ENCODE results near the gene FADD. TPM values are rescaled to one million over a fixed set of nuclear protein-coding genes. Genes with fewer than 3 reads are reported as not detected.

The FADD gene
- total and polyA plus RNA-seq, 3 donors from 2014 or later = 16.8 to 20.6 (median 20.6) TPM

GRCh38 chr11:70205049-70205725 lies 2.1 kb downstream of the FADD start:
- intact Hi-C loops (cut with DNase I; ENCODE audit: low total_unique reads) = no loop called here
- no peaks in the 10 kb centered on the region for H3K36me3 ChIP-seq (ENCODE audit: low read depth, missing control alignments)

GRCh38 chr11:70205766-70206165 lies 2.7 kb downstream of the FADD start:
- DNase-seq = no peak
- H3K9me3 ChIP-seq = no peaks in the 10 kb centered on the region
- H3K4me3 ChIP-seq = no peak overlapping the region
- H3K36me3 ChIP-seq (ENCODE audit: low read depth, missing control alignments) = no peaks in the 10 kb centered on the region
- H3K4me1 ChIP-seq = peaks cover 9% of the 10 kb centered on the region
- TF ChIP-seq POLR2A (IDR thresholded peaks at IDR 0.05) (no peak), CTCF (IDR thresholded peaks at IDR 0.05) (no peak)
- no peaks in the 10 kb centered on the region for H3K27me3 ChIP-seq
- intact Hi-C loops (cut with DNase I; ENCODE audit: low total_unique reads) = no loop called here
- no peak overlapping the region for H3K27ac ChIP-seq
- 81 to 84% methylated on average over 7 of the region's 7 CpGs for WGBS, 2 donors

More at GRCh38 chr11:70205049-70205725, 2.1 kb downstream of the FADD start:
- no peak overlapping the region for H3K27ac ChIP-seq
- H3K27me3 ChIP-seq = no peaks in the 10 kb centered on the region
- no peak for TF ChIP-seq POLR2A (IDR thresholded peaks at IDR 0.05)
- no peak for TF ChIP-seq CTCF (IDR thresholded peaks at IDR 0.05)
- peaks cover 9% of the 10 kb centered on the region for H3K4me1 ChIP-seq
- H3K4me3 ChIP-seq = no peak overlapping the region
- H3K9me3 ChIP-seq = no peaks in the 10 kb centered on the region
- no peak for DNase-seq
- WGBS, 2 donors = 67 to 79% methylated on average over 12 of the region's 12 CpGs

GRCh38 chr11:70206226-70206981 lies 3.3 kb downstream of the FADD start:
- DNase-seq = no peak
- 92 to 94% methylated on average over 22 of the region's 22 CpGs for WGBS, 2 donors
- peaks cover 9% of the 10 kb centered on the region for H3K4me1 ChIP-seq
- no peaks in the 10 kb centered on the region for H3K36me3 ChIP-seq (ENCODE audit: low read depth, missing control alignments)
- no peaks in the 10 kb centered on the region for H3K9me3 ChIP-seq
- no peaks in the 10 kb centered on the region for H3K27me3 ChIP-seq
- intact Hi-C loops (cut with DNase I; ENCODE audit: low total_unique reads) = no loop called here
- no peak for TF ChIP-seq POLR2A (IDR thresholded peaks at IDR 0.05)
- TF ChIP-seq CTCF (IDR thresholded peaks at IDR 0.05) = no peak
- no peak overlapping the region for H3K27ac ChIP-seq
- H3K4me3 ChIP-seq = no peak overlapping the region

GRCh38 chr11:70206982-70207376 lies 3.9 kb downstream of the FADD start:
- H3K9me3 ChIP-seq = no peaks in the 10 kb centered on the region
- no peaks in the 10 kb centered on the region for H3K36me3 ChIP-seq (ENCODE audit: low read depth, missing control alignments)
- intact Hi-C loops (cut with DNase I; ENCODE audit: low total_unique reads) = no loop called here
- no peak overlapping the region for H3K27ac ChIP-seq
- no peak for DNase-seq
- H3K27me3 ChIP-seq = no peaks in the 10 kb centered on the region
- no peak overlapping the region for H3K4me3 ChIP-seq
- WGBS, 2 donors = 72 to 74% methylated on average over 5 to 6 of the region's 6 CpGs
- peaks cover 9% of the 10 kb centered on the region for H3K4me1 ChIP-seq
- TF ChIP-seq CTCF (IDR thresholded peaks at IDR 0.05) (no peak), POLR2A (IDR thresholded peaks at IDR 0.05) (no peak)
